B cell (primary cell): ENCODE results near the gene NADSYN1.

Source experiments
- EZH2 ChIP-seq: IDR thresholded peaks from 2 replicates; pipeline ENCODE4 v1.6.1; 2012; ENCODE audit warnings: borderline replicate concordance, low read depth, mild to moderate bottlenecking, moderate library complexity, low read length; ENCODE audit not compliant: insufficient read depth, poor library complexity, severe bottlenecking
- TF ChIP-seq, protein P1 (sequence below): fragments of 200-600 bp; IDR thresholded peaks from one replicate; pipeline ENCODE4 v1.8.0; 2022; ENCODE audit warnings: antibody characterized with exemption, mild to moderate bottlenecking

- TF ChIP-seq, protein P1, sequence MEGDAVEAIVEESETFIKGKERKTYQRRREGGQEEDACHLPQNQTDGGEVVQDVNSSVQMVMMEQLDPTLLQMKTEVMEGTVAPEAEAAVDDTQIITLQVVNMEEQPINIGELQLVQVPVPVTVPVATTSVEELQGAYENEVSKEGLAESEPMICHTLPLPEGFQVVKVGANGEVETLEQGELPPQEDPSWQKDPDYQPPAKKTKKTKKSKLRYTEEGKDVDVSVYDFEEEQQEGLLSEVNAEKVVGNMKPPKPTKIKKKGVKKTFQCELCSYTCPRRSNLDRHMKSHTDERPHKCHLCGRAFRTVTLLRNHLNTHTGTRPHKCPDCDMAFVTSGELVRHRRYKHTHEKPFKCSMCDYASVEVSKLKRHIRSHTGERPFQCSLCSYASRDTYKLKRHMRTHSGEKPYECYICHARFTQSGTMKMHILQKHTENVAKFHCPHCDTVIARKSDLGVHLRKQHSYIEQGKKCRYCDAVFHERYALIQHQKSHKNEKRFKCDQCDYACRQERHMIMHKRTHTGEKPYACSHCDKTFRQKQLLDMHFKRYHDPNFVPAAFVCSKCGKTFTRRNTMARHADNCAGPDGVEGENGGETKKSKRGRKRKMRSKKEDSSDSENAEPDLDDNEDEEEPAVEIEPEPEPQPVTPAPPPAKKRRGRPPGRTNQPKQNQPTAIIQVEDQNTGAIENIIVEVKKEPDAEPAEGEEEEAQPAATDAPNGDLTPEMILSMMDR = no peak
- TF ChIP-seq EZH2 = no peak
These were observed 24.1 kb downstream of the NADSYN1 start for GRCh38 chr11:71476926-71477640.
